Fibroblast of the aortic adventitia (primary cell): ENCODE results near the gene C3orf18. TPM values are rescaled to one million over a fixed set of nuclear protein-coding genes. Genes with fewer than 3 reads are reported as not detected.

Source experiments
- DNase-seq: peaks from one replicate; pipeline ENCODE4 v3.0.0-alpha.2; 2010; ENCODE audit warnings: low read depth
- H3K4me3 ChIP-seq: 2 replicates; pipeline ENCODE4 v1.5.1; 2011; ENCODE audit warnings: low read depth, mild to moderate bottlenecking, control low read depth, low read length, moderate library complexity
- total RNA-seq: library from RNA; depleted of rRNA; stranded (reverse); fragments of >200 nt; gene quantifications from 2 replicates; pipeline ENCODE4 v1.2.3, GENCODE V29; 2012; ENCODE audit warnings: low replicate concordance
- TF ChIP-seq, protein P1 (sequence below): IDR thresholded peaks from 2 replicates; pipeline ENCODE4 v1.5.1; 2011; ENCODE audit warnings: mild to moderate bottlenecking, low read length, control low read depth, inconsistent platforms; ENCODE audit not compliant: insufficient read depth

C3orf18 gene
- total RNA-seq, 1 donor: 13.3 TPM

GRCh38 chr3:50559702-50560101, 7.8 kb downstream of the C3orf18 start:
- TF ChIP-seq, protein P1, sequence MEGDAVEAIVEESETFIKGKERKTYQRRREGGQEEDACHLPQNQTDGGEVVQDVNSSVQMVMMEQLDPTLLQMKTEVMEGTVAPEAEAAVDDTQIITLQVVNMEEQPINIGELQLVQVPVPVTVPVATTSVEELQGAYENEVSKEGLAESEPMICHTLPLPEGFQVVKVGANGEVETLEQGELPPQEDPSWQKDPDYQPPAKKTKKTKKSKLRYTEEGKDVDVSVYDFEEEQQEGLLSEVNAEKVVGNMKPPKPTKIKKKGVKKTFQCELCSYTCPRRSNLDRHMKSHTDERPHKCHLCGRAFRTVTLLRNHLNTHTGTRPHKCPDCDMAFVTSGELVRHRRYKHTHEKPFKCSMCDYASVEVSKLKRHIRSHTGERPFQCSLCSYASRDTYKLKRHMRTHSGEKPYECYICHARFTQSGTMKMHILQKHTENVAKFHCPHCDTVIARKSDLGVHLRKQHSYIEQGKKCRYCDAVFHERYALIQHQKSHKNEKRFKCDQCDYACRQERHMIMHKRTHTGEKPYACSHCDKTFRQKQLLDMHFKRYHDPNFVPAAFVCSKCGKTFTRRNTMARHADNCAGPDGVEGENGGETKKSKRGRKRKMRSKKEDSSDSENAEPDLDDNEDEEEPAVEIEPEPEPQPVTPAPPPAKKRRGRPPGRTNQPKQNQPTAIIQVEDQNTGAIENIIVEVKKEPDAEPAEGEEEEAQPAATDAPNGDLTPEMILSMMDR: no peak
- no peak overlapping the region for H3K4me3 ChIP-seq
- DNase-seq: no peak

- DNase-seq: no peak
- TF ChIP-seq, protein P1: no peak
- no peak overlapping the region for H3K4me3 ChIP-seq
Measured at GRCh38 chr3:50557915-50558314, 9.6 kb downstream of the C3orf18 start.

- TF ChIP-seq, protein P1: no peak
- DNase-seq: no peak
- no peak overlapping the region for H3K4me3 ChIP-seq
Measured at GRCh38 chr3:50557106-50557505, 10.4 kb downstream of the C3orf18 start.

- DNase-seq: no peak
- no peak overlapping the region for H3K4me3 ChIP-seq
- TF ChIP-seq, protein P1: no peak
Measured at GRCh38 chr3:50554553-50554952, 13.0 kb downstream of the C3orf18 start.

DNA sequence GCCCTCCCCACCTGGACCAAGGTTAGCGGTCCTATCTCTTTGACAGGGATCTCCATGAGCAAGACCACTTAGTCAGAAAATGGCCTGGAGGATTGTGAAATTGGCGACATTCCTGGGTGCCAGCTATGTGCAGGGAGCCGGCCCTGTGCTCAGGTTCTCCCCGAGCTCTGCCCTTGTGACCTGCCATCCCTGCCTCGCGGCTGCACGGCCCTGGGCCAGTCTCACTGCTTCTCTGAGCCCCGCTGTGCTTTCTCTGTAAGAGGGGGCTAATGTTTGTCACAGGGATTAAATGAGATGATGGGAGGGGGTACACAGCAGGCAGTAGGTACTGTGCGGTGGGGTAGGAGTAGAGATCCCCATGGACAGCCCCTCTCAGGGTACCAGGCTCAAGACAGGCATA, 14.9 kb downstream of the C3orf18 start:
- DNase-seq: no peak
- TF ChIP-seq, protein P1: no peak
- H3K4me3 ChIP-seq: no peak overlapping the region

DNA sequence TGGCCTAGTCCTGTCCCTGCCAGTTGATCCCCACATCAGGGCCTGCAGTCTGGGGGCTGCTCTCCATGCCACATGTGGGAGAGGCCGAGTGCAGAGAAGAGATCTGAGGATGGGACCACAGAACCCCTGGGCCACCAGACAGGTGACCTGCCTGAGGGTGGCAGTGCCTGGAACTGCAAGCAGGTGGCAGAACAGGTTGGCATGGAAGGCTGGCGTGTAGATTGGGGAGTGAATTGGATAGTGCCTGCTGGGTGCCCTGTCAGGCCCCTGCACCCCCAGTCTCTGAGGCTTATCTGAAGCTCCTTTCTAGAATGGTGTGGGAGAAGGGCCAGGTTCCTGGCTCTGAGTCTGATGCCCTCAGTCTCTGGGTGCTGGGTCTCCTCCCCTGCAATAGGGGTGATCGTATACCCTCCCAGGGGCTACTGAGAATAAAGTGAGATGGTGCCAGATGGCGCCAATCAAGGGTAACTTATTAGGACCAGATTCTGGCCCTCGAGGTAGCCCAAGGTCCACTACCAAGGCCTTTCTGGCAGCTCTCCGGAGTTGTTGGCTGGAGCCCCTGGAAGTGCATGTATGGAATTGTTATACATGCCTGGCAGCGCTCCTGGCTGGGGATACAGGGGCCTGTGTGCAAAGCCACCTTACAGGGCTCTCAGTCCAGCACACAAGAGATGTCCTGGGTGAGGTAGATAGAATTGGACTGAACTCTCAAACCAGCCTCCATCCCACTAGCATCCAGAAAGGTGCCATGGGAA, 15.7 kb downstream of the C3orf18 start:
- no peak for DNase-seq
- H3K4me3 ChIP-seq: no peak overlapping the region
- TF ChIP-seq, protein P1: no peak

DNA sequence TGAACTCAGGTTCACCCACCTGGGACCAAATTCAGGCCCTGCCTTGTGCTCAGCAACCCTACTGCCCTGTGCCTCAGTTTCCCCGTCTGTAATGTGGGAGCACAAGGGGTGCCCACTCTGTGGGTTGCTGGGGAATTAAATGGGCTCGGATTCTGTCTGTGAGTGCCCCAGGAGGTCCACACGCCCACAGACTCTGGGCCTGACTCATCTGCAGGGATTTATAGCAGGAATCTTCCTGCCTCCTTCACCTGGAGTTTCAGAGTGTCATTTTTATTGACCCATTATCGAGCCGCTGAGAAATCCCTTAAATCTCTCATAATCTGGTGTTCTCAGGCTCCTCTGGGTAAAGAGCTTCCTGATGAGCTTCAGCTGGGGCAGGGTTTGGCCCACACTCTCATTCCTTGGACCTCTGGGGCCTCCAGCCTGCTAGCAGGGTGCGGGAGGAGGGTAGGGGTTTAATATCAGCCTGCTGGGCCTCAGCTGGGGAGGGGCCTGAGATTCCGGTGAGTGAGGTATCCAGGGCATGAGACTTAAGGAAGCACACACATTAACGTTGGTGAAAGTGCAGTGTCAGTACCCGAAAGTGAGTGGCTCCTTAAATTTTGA, 16.4 kb downstream of the C3orf18 start:
- TF ChIP-seq, protein P1: no peak
- no peak for DNase-seq
- no peak overlapping the region for H3K4me3 ChIP-seq
